ENCODE results near the gene SPATA24.

Gene SPATA24

DNA sequence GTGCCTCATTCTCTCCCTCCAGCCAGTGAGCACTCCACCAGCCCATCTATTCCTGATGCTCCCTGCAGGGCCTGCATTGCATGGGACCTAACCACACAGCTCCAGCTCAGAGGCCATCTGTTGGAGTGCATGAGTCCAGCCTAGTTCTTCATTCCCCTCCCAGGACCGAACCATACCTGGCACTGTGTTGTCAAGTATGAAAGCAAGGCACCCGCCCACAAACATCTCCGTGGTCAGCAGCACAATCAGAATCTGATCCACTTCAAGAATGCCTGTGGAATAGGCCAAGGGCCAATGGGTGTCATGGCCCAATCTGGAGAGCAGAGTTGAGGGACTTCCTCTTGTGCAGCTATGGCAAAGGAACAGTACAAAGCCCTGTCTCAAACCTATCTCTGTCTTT lies 26.7 kb downstream of the SPATA24 start:
- Histone ChIP-seq H3K4me1 (ENCODE audit: insufficient read depth, low read length, severe bottlenecking) (peaks cover 3% of the 10 kb centered on the region), H3K27ac (ENCODE audit: low read depth, low read length, poor library complexity, severe bottlenecking) (no peak overlapping the region)
- TF ChIP-seq EZH2 (IDR thresholded peaks at IDR 0.05; ENCODE audit: borderline replicate concordance, low read length) = no peak
- TF ChIP-seq, protein P1, sequence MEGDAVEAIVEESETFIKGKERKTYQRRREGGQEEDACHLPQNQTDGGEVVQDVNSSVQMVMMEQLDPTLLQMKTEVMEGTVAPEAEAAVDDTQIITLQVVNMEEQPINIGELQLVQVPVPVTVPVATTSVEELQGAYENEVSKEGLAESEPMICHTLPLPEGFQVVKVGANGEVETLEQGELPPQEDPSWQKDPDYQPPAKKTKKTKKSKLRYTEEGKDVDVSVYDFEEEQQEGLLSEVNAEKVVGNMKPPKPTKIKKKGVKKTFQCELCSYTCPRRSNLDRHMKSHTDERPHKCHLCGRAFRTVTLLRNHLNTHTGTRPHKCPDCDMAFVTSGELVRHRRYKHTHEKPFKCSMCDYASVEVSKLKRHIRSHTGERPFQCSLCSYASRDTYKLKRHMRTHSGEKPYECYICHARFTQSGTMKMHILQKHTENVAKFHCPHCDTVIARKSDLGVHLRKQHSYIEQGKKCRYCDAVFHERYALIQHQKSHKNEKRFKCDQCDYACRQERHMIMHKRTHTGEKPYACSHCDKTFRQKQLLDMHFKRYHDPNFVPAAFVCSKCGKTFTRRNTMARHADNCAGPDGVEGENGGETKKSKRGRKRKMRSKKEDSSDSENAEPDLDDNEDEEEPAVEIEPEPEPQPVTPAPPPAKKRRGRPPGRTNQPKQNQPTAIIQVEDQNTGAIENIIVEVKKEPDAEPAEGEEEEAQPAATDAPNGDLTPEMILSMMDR (IDR thresholded peaks at IDR 0.05; ENCODE audit: low read length) = no peak

DNA sequence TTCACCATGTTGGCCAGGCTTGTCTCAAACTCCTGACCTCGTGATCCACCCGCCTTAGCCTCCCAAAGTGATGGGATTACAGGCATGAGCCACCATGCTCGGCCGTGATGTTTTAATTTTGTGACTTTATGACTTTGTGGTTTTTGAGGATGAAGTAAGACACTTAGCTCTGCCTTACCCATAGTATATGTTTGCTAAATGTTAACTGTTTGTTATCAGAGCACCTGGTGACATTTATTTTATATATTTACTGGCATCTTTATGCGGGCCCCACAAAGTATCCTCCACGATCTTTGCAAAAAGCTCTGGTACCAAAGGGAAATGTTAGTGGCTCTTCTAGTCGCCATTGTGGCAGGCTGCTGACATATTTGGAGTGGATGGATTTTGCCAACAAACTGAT lies 27.5 kb downstream of the SPATA24 start:
- H3K9ac ChIP-seq (ENCODE audit: low read length) = no peak overlapping the region
- no peak overlapping the region for H2AFZ ChIP-seq (ENCODE audit: low read length)
- no peaks in the 10 kb centered on the region for H3K4me1 ChIP-seq (ENCODE audit: insufficient read depth, low read length, severe bottlenecking)
- no peaks in the 10 kb centered on the region for H4K20me1 ChIP-seq (ENCODE audit: insufficient read depth, low read length)
- H3K9me3 ChIP-seq (ENCODE audit: low read length) = no peaks in the 10 kb centered on the region
- no peaks in the 10 kb centered on the region for H3K27me3 ChIP-seq (ENCODE audit: insufficient read depth, low read length)
- H3K27ac ChIP-seq (ENCODE audit: low read depth, low read length, poor library complexity, severe bottlenecking) = no peak overlapping the region
- H3K4me3 ChIP-seq (ENCODE audit: low read depth, low read length, poor library complexity, severe bottlenecking) = no peak overlapping the region
- H3K9me2 ChIP-seq (ENCODE audit: low read depth, low read length) = no peaks in the 10 kb centered on the region
- no peaks in the 10 kb centered on the region for H3F3A ChIP-seq (ENCODE audit: insufficient read depth, low read length)
- H3K79me2 ChIP-seq (ENCODE audit: insufficient read depth, low read length) = no peaks in the 10 kb centered on the region
- H3K4me2 ChIP-seq (ENCODE audit: low read length) = no peak overlapping the region
- H3K36me3 ChIP-seq (ENCODE audit: insufficient read depth, low read length) = peaks cover 5% of the 10 kb centered on the region; the same call in 1 of the 2 replicates
- TF ChIP-seq EZH2 (IDR thresholded peaks at IDR 0.05; ENCODE audit: borderline replicate concordance, low read length) = no peak
- TF ChIP-seq, protein P1 (IDR thresholded peaks at IDR 0.05; ENCODE audit: low read length) = no peak

More for the DNA sequence above, 26.7 kb downstream of the SPATA24 start:
- Histone ChIP-seq H3K9me3 (ENCODE audit: low read length) (no peaks in the 10 kb centered on the region), H3F3A (ENCODE audit: insufficient read depth, low read length) (no peaks in the 10 kb centered on the region), H3K9ac (ENCODE audit: low read length) (no peak overlapping the region), H3K27me3 (ENCODE audit: insufficient read depth, low read length) (no peaks in the 10 kb centered on the region), H3K4me2 (ENCODE audit: low read length) (no peak overlapping the region), H4K20me1 (ENCODE audit: insufficient read depth, low read length) (no peaks in the 10 kb centered on the region), H2AFZ (ENCODE audit: low read length) (no peak overlapping the region), H3K9me2 (ENCODE audit: low read depth, low read length) (no peaks in the 10 kb centered on the region), H3K79me2 (ENCODE audit: insufficient read depth, low read length) (no peaks in the 10 kb centered on the region), H3K36me3 (ENCODE audit: insufficient read depth, low read length) (no peaks in the 10 kb centered on the region), H3K4me3 (ENCODE audit: low read depth, low read length, poor library complexity, severe bottlenecking) (no peak overlapping the region)

DNA sequence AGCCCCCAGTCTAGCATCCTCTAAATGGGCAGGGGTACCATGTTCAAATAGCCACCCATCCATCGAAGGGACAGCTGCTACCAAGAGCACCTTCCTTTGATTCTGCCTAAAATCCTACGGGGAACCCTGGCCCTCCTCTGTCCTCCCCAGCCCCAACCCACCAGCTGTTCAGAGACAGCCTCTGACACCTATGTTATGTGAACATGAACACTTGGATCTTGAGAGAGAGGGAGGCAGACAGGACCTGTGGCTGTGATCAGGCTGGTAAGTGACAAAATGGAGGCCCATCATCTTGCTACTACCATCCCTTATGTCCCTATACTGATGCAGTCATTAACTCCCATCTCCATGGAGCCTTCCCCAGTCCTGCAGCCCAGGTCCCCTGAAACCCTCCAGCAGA lies 29.0 kb downstream of the SPATA24 start:
- TF ChIP-seq, protein P1 (IDR thresholded peaks at IDR 0.05; ENCODE audit: low read length) = no peak
- no peak for TF ChIP-seq EZH2 (IDR thresholded peaks at IDR 0.05; ENCODE audit: borderline replicate concordance, low read length)
- Histone ChIP-seq H3K79me2 (ENCODE audit: insufficient read depth, low read length) (no peaks in the 10 kb centered on the region), H3K4me2 (ENCODE audit: low read length) (no peak overlapping the region), H3K4me3 (ENCODE audit: low read depth, low read length, poor library complexity, severe bottlenecking) (no peak overlapping the region), H3K4me1 (ENCODE audit: insufficient read depth, low read length, severe bottlenecking) (no peaks in the 10 kb centered on the region), H4K20me1 (ENCODE audit: insufficient read depth, low read length) (no peaks in the 10 kb centered on the region), H3F3A (ENCODE audit: insufficient read depth, low read length) (no peaks in the 10 kb centered on the region), H3K36me3 (ENCODE audit: insufficient read depth, low read length) (peaks cover 11% of the 10 kb centered on the region; the same call in 1 of the 2 replicates), H2AFZ (ENCODE audit: low read length) (no peak overlapping the region), H3K27ac (ENCODE audit: low read depth, low read length, poor library complexity, severe bottlenecking) (no peak overlapping the region), H3K27me3 (ENCODE audit: insufficient read depth, low read length) (no peaks in the 10 kb centered on the region), H3K9me3 (ENCODE audit: low read length) (no peaks in the 10 kb centered on the region), H3K9me2 (ENCODE audit: low read depth, low read length) (no peaks in the 10 kb centered on the region), H3K9ac (ENCODE audit: low read length) (no peak overlapping the region)
